Measurements from ENCODE around the gene AMACR.
"Not testable (repeated sequence)": the region's sequence is repeated elsewhere in the genome, so short reads cannot be mapped to it uniquely, and the experiment has no call there.

The AMACR gene

GRCh38 chr5:33964132-33964700 lies 43.6 kb downstream of the AMACR start:
- DNase-seq, result no peak

DNA sequence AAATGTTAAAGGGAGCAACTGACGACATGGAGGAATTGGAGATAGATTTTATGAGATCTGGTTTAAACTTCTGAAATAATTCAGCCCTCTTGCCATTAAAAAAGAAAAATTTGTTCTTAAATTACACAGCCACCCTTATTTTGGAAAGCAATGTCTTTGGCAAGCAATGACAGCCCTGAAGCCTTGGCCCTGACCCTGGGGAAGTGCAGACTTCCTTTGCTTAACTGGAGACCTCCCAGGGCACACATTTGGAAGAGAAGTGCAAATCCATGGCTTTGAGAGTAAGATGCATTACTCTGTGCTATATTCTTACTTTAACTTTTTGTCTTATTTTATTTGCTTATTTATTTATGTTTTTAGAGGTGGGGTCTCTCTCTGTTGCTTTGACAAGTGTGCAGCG lies 49.7 kb downstream of the AMACR start:
- DNase-seq, result no peak

GRCh38 chr5:33957577-33958150 lies 50.2 kb downstream of the AMACR start:
- no peak for DNase-seq

- DNase-seq, result not testable (repeated sequence)
These were observed 55.7 kb downstream of the AMACR start for GRCh38 chr5:33952175-33952574.

GRCh38 chr5:33944543-33945132 lies 63.2 kb downstream of the AMACR start:
- no peak for DNase-seq

- no peak for DNase-seq
These were observed 66.8 kb downstream of the AMACR start for GRCh38 chr5:33941090-33941489.

GRCh38 chr5:33939556-33940262 lies 68.1 kb downstream of the AMACR start:
- no peak for DNase-seq

DNA sequence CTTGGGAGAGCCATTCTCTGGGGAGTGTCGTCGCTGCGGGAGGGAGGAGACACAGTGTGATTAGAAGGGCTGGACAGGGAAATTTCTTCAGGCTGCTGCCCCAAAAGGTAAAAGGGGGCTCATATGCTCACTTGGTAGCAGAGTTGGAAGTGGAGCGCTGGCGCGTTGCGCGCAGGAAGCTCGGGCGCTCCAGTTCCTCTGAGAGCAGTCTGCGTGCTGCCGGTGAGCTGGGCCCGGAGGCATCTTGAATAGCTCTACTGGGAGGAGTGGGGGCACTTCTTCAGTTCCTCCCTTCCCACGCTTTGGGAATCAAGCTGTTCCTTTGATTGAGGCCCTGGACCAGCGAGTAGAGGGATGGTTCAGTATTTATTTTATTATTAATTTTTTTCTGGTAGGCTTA lies 69.0 kb downstream of the AMACR start:
- no peak for DNase-seq

DNA sequence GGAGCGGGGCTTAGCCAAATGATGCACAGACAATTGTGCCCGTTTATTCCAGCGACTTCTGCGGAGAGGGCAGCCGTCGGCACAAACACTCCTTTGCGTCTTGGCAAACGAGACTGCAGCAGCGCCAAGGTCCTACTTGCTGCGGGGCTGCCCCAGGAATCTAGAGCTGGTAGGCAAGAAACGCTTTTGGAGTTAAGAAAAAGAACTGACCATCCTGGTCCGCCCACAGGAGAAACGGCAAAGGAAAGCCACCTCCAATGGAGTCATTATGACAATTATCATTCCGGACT lies 69.4 kb downstream of the AMACR start:
- no peak for DNase-seq

DNA sequence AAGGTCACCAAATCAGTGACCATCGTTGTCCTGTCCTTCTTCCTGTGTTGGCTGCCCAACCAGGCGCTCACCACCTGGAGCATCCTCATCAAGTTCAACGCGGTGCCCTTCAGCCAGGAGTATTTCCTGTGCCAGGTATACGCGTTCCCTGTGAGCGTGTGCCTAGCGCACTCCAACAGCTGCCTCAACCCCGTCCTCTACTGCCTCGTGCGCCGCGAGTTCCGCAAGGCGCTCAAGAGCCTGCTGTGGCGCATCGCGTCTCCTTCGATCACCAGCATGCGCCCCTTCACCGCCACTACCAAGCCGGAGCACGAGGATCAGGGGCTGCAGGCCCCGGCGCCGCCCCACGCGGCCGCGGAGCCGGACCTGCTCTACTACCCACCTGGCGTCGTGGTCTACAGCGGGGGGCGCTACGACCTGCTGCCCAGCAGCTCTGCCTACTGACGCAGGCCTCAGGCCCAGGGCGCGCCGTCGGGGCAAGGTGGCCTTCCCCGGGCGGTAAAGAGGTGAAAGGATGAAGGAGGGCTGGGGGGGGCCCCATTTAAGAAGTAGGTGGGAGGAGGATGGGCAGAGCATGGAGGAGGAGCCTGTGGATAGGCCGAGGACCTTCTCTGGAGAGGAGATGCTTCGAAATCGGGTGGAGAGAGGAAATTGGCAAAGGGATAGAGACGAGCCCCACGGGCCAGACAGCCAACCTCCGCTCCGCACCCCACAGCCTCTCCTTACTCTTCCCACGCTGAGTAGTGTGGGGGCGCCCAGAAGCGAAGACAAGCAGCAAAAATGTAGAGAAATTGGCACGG lies 69.9 kb downstream of the AMACR start:
- no peak for DNase-seq

DNA sequence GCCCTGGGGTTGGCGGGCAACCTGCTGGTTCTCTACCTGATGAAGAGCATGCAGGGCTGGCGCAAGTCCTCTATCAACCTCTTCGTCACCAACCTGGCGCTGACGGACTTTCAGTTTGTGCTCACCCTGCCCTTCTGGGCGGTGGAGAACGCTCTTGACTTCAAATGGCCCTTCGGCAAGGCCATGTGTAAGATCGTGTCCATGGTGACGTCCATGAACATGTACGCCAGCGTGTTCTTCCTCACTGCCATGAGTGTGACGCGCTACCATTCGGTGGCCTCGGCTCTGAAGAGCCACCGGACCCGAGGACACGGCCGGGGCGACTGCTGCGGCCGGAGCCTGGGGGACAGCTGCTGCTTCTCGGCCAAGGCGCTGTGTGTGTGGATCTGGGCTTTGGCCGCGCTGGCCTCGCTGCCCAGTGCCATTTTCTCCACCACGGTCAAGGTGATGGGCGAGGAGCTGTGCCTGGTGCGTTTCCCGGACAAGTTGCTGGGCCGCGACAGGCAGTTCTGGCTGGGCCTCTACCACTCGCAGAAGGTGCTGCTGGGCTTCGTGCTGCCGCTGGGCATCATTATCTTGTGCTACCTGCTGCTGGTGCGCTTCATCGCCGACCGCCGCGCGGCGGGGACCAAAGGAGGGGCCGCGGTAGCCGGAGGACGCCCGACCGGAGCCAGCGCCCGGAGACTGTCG lies 70.7 kb downstream of the AMACR start:
- DNase-seq, result no peak

DNA sequence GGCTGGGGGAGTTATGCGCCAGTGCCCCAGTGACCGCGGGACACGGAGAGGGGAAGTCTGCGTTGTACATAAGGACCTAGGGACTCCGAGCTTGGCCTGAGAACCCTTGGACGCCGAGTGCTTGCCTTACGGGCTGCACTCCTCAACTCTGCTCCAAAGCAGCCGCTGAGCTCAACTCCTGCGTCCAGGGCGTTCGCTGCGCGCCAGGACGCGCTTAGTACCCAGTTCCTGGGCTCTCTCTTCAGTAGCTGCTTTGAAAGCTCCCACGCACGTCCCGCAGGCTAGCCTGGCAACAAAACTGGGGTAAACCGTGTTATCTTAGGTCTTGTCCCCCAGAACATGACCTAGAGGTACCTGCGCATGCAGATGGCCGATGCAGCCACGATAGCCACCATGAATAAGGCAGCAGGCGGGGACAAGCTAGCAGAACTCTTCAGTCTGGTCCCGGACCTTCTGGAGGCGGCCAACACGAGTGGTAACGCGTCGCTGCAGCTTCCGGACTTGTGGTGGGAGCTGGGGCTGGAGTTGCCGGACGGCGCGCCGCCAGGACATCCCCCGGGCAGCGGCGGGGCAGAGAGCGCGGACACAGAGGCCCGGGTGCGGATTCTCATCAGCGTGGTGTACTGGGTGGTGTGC lies 71.4 kb downstream of the AMACR start, which contains the start of gene RXFP3:
Gene RXFP3, plus strand, starts transcription at position 6 of the 636 bp plus-strand sequence. Its CDS starts 355 bp downstream, at position 361.
- DNase-seq, result no peak
